Erythroblast (primary cell): ENCODE data around the gene PITPNB.

ENCODE experiments used
- GATA1 ChIP-seq: IDR thresholded peaks from 2 replicates; pipeline ENCODE4 v1.6.1; 2011; ENCODE audit warnings: low read depth, mild to moderate bottlenecking, control low read depth, low read length, moderate library complexity
- POLR2A ChIP-seq: IDR thresholded peaks from 2 replicates; pipeline ENCODE4 v1.6.1; 2011; ENCODE audit warnings: mild to moderate bottlenecking, low read length

- TF ChIP-seq POLR2A: no peak
- no peak for TF ChIP-seq GATA1
Measured at GRCh38 chr22:27839057-27839660, 79.9 kb downstream of the PITPNB start.
